HG02588 (cell line): ENCODE measurements around the gene TBCA.

Source experiments
- ATAC-seq: cut with Tn5 transposase; IDR thresholded peaks from one replicate; pipeline ENCODE4 v1.9.1; 2021; ENCODE audit warnings: mild to moderate bottlenecking, moderate library complexity; ENCODE audit not compliant: unreplicated experiment

The TBCA gene

GRCh38 chr5:77644371-77645157, 131.6 kb downstream of the TBCA start:
- ATAC-seq: no peak

GRCh38 chr5:77643654-77644370, 132.3 kb downstream of the TBCA start:
- no peak for ATAC-seq

- no peak for ATAC-seq
Observed at GRCh38 chr5:77642738-77643653, 133.1 kb downstream of the TBCA start.

- ATAC-seq: no peak
Observed at GRCh38 chr5:77641963-77642737, 134.0 kb downstream of the TBCA start.

- ATAC-seq: no peak
Observed at GRCh38 chr5:77641397-77641943, 134.7 kb downstream of the TBCA start.
